Gastroesophageal sphincter (tissue), 3 donors: ENCODE results near the gene TXNRD3.

Experiments used
- CTCF ChIP-seq, 4 experiments: fragments of 200-600 bp in 2 of 4; fragments of 450-650 bp in 2 of 4; sonication (generic) in 1 of 4; IDR thresholded peaks; one replicate each; pipeline ENCODE4 v1.5.1; 2017 to 2019; ENCODE audit warnings: antibody characterized with exemption in 4 of 4, mild to moderate bottlenecking in 2 of 4, moderate library complexity in 2 of 4
- EP300 ChIP-seq: sonication (generic); formaldehyde crosslinking; IDR thresholded peaks from one replicate; pipeline ENCODE4 v1.6.1; 2017; ENCODE audit warnings: antibody characterized with exemption, mild to moderate bottlenecking
- POLR2A ChIP-seq, 2 donors: fragments of 450-650 bp; IDR thresholded peaks; one replicate each; pipeline ENCODE4 v1.6.1; 2017; ENCODE audit warnings: antibody characterized with exemption in 2 of 2, mild to moderate bottlenecking in 2 of 2, moderate library complexity in 1 of 2

- TF ChIP-seq CTCF (IDR thresholded peaks at IDR 0.05): no peak
- no peak for TF ChIP-seq POLR2A (IDR thresholded peaks at IDR 0.05)
- no peak for TF ChIP-seq EP300
Observed at GRCh38 chr3:126616931-126617330, 38.0 kb downstream of the TXNRD3 start.
